Measurements from ENCODE around the gene GFRA4. TPM values are rescaled to one million over a fixed set of nuclear protein-coding genes. Genes with fewer than 3 reads are reported as not detected.

GFRA4 gene
- not detected in 2 replicates for total RNA-seq

GRCh38 chr20:3663031-3663701, at the start of gene GFRA4:
Gene GFRA4 (minus strand): TSS chr20:3663399. CDS start chr20:3663399, 0 bp downstream.

GRCh38 chr20:3712279-3712873, 49.2 kb upstream of the GFRA4 start, which contains the start of gene SIGLEC1:
Gene SIGLEC1 (minus strand): TSS chr20:3712600. CDS start chr20:3707128, 5,472 bp downstream.

GRCh38 chr20:3681931-3682781, 19.0 kb upstream of the GFRA4 start, which contains the start of gene ADAM33:
Gene ADAM33 (minus strand): TSS chr20:3682010. CDS start chr20:3682004, 6 bp downstream.

Other genes with a start within 250 kb of the GFRA4 start
- gene ATRN, start 192.4 kb downstream of the GFRA4 start, total RNA-seq: 23.3 and 28.0 TPM in 2 replicates
- gene ADAM33, start 18.6 kb upstream of the GFRA4 start, total RNA-seq: 89.4 and 111 TPM in 2 replicates
- not detected in 2 replicates for gene SIGLEC1, start 49.2 kb upstream of the GFRA4 start, total RNA-seq
- 3.2 and 5.0 TPM in 2 replicates for gene HSPA12B, start 69.3 kb upstream of the GFRA4 start, total RNA-seq
- gene ADISSP, start 104.4 kb upstream of the GFRA4 start, total RNA-seq: 34.8 and 39.9 TPM in 2 replicates
- 0.23 TPM in 1 of 2 replicates, not detected in the other for gene SPEF1, start 118.0 kb upstream of the GFRA4 start, total RNA-seq
- 78.3 and 85.1 TPM in 2 replicates for gene CENPB, start 123.3 kb upstream of the GFRA4 start, total RNA-seq
- gene CDC25B, start 132.9 kb upstream of the GFRA4 start, total RNA-seq: 72.4 and 73.8 TPM in 2 replicates
- 12.1 and 22.5 TPM in 2 replicates for gene AP5S1, start 157.1 kb upstream of the GFRA4 start, total RNA-seq
- gene MAVS, start 183.4 kb upstream of the GFRA4 start, total RNA-seq: 24.2 and 25.7 TPM in 2 replicates
- 33.3 and 44.7 TPM in 2 replicates for gene PANK2, start 226.0 kb upstream of the GFRA4 start, total RNA-seq